ENCODE measurements around the gene SLC30A10. TPM values are rescaled to one million over a fixed set of nuclear protein-coding genes. Genes with fewer than 3 reads are reported as not detected.
A peak's percentile ranks its signal among the peaks of the same experiment; 100 is the strongest.

The SLC30A10 gene
- total and polyA plus RNA-seq, 2 of the 13 experiments (the other 11 are each of a cell fraction or from before 2014, with no cell fraction given), result 20.9 to 30.2 TPM

- intact Hi-C loops (cut with micrococcal nuclease; ENCODE audit: unreplicated experiment), result no loop called here
- ATAC-seq, result peak; percentile 80
- H3K4me2 ChIP-seq (ENCODE audit: low read depth, low read length), result peak overlapping the region; percentile 32; the same call in 1 of the 2 replicates
- TF ChIP-seq HMGXB4 (CRISPR knock-in tag; IDR thresholded peaks at IDR 0.05; ENCODE audit: borderline replicate concordance in 1 of 2, low read depth in 1 of 2) (no peak), SP2 (CRISPR knock-in tag; IDR thresholded peaks at IDR 0.05) (no peak), NR2F6 (IDR thresholded peaks at IDR 0.05) (no peak), NR2F6 (CRISPR knock-in tag; IDR thresholded peaks at IDR 0.05) (no peak), HMGXB3 (CRISPR knock-in tag; IDR thresholded peaks at IDR 0.05; ENCODE audit: borderline replicate concordance) (no peak), ZC3H4 (CRISPR knock-in tag; IDR thresholded peaks at IDR 0.05; ENCODE audit: borderline replicate concordance) (no peak), ZNF205 (CRISPR knock-in tag; IDR thresholded peaks at IDR 0.05) (no peak), ZNF10 (CRISPR knock-in tag; IDR thresholded peaks at IDR 0.05; ENCODE audit: borderline replicate concordance, low read depth) (no peak), CREB1 (IDR thresholded peaks at IDR 0.05) (0 out of 2 replicates have a peak, but pooled peaks have one; percentile 26), CREB1 (CRISPR knock-in tag; IDR thresholded peaks at IDR 0.05) (no peak), SP5 (CRISPR knock-in tag; IDR thresholded peaks at IDR 0.05; ENCODE audit: borderline replicate concordance, low read depth) (no peak), NR2F1 (CRISPR knock-in tag; IDR thresholded peaks at IDR 0.05) (no peak), ZNF580 (CRISPR knock-in tag; IDR thresholded peaks at IDR 0.05; ENCODE audit: borderline replicate concordance, low read depth) (no peak), HDAC1 (CRISPR knock-in tag; IDR thresholded peaks at IDR 0.05) (0 out of 2 replicates have a peak, but pooled peaks have one; percentile 18), DMAP1 (CRISPR knock-in tag; IDR thresholded peaks at IDR 0.05) (no peak), HNRNPK (IDR thresholded peaks at IDR 0.05; ENCODE audit: low read depth, low read length, poor library complexity, severe bottlenecking) (no peak), CEBPB (IDR thresholded peaks at IDR 0.05; ENCODE audit: borderline replicate concordance, low read depth, low read length) (peak; percentile 20; the same call in 1 of the 2 replicates), IKZF1 (IDR thresholded peaks at IDR 0.05) (no peak), HOXA3 (CRISPR knock-in tag; IDR thresholded peaks at IDR 0.05) (no peak), TCF7L2 (IDR thresholded peaks at IDR 0.05; ENCODE audit: low read depth, low read length) (no peak)
Measured at GRCh38 chr1:219906924-219907771, 21.2 kb downstream of the SLC30A10 start.

More at GRCh38 chr1:219906924-219907771, 21.2 kb downstream of the SLC30A10 start:
- CTCF ChIA-PET (ENCODE audit: low intra/inter-chr PET ratio, low total read pairs), result no interaction called here
- no peaks in the 10 kb centered on the region for H3K36me3 ChIP-seq (replicated peaks in 1 of 2; ENCODE audit: control insufficient read depth in 1 of 2, insufficient read depth in 2 of 2, low read length in 2 of 2)
- POLR2A ChIA-PET, result no interaction called here
- DNase-seq (ENCODE audit: low spot score) (peak; percentile 2), FAIRE-seq (no peak)
- H3K27me3 ChIP-seq (ENCODE audit: control insufficient read depth in 1 of 2, insufficient read depth in 2 of 2, low read length in 2 of 2), result no peaks in the 10 kb centered on the region; a peak in 1 of 5 replicates
- H3K4me1 ChIP-seq (ENCODE audit: insufficient read depth, low read length), result peaks cover 20% of the 10 kb centered on the region
- H3K79me2 ChIP-seq (ENCODE audit: insufficient read depth, low read length), result no peaks in the 10 kb centered on the region
- no peak overlapping the region for H3K27ac ChIP-seq (ENCODE audit: extremely low read length, insufficient read depth, low read length)
- no peak overlapping the region for H2AFZ ChIP-seq (ENCODE audit: low read length)
- no peaks in the 10 kb centered on the region for H3K9me3 ChIP-seq (ENCODE audit: low read length)
- H4K20me1 ChIP-seq (ENCODE audit: insufficient read depth, low read length), result no peaks in the 10 kb centered on the region
- no peak overlapping the region for H3K4me3 ChIP-seq (replicated peaks in 1 of 3; ENCODE audit: insufficient read depth in 1 of 3, low read depth in 2 of 3, low read length in 3 of 3)
- no peak overlapping the region for H3K9ac ChIP-seq (ENCODE audit: insufficient read depth, low read depth, low read length)
- in situ Hi-C loops (cut with HindIII; ENCODE audit: extremely low pct_ligation_motif_present, low pct_unique_long_range_greater_than_20kb), result no loop called here
- no TSS peak for BruUV-seq (replicated peaks)
- 5% methylated on average over 5 of the region's 5 CpGs for WGBS (ENCODE audit: low lambda C conversion rate)
